B cell (primary cell): ENCODE results near the gene NEGR1. TPM values are rescaled to one million over a fixed set of nuclear protein-coding genes. Genes with fewer than 3 reads are reported as not detected.

Experiments used
- ATAC-seq: fragments of 200-7000 bp; cut with Tn5 transposase; one replicate; pipeline ENCODE4 v1.10.0; 2021; ENCODE audit warnings: low read depth, mild to moderate bottlenecking, moderate number of reproducible peaks, moderate library complexity
- CTCF ChIA-PET: fragments of 350-600 bp; sonication (Branson Sonifier 250); formaldehyde crosslinking; loops from one replicate; lab custom pipeline; 2021; ENCODE audit warnings: antibody characterized with exemption, inconsistent platforms; lab: Charles Lee
- POLR2A ChIA-PET: fragments of 350-600 bp; sonication (Branson Sonifier 250); formaldehyde crosslinking; loops from one replicate; lab custom pipeline; 2021; ENCODE audit warnings: antibody characterized with exemption; lab: Charles Lee
- DNase-seq: peaks from one replicate; pipeline ENCODE4 v3.0.0; 2013
- H2AFZ ChIP-seq: 2 replicates; pipeline ENCODE4 v1.6.1; 2012; ENCODE audit warnings: mild to moderate bottlenecking, low read depth, low read length; ENCODE audit not compliant: insufficient read depth, poor library complexity, severe bottlenecking
- H3K27ac ChIP-seq, 2 donors: 1 replicate in 1 of 2; 2 replicates in 1 of 2; pipeline ENCODE4 v1.5.1; 2012 to 2013; ENCODE audit warnings: low read length in 2 of 2, mild to moderate bottlenecking in 2 of 2, moderate library complexity in 1 of 2
- H3K27me3 ChIP-seq, 4 experiments: fragments of 200-600 bp in 1 of 4; sonication (generic) in 1 of 4; replicated peaks in 1 of 4; 1 replicate in 2 of 4; 2 replicates in 2 of 4; pipeline versions ENCODE4 v1.6.1 to v1.7.0; 2013 to 2016; ENCODE audit warnings: low read length in 3 of 4, mild to moderate bottlenecking in 2 of 4, mixed read lengths in 1 of 4, moderate library complexity in 1 of 4; ENCODE audit not compliant: insufficient read depth in 4 of 4, control insufficient read depth in 3 of 4; ENCODE audit errors: control extremely low read depth in 1 of 4
- H3K36me3 ChIP-seq, 2 experiments: replicated peaks in 1 of 2; 1 replicate in 1 of 2; 2 replicates in 1 of 2; pipeline versions ENCODE4 v1.6.1 to v1.7.1; 2013; ENCODE audit warnings: low read length in 1 of 2; ENCODE audit not compliant: insufficient read depth in 2 of 2, control insufficient read depth in 1 of 2; ENCODE audit errors: control extremely low read depth in 1 of 2, extremely low read depth in 1 of 2
- H3K4me1 ChIP-seq, 2 donors: fragments of 200-600 bp in 1 of 2; sonication (generic) in 1 of 2; 1 replicate in 1 of 2; 2 replicates in 1 of 2; pipeline versions ENCODE4 v1.5.1 to v1.6.1; 2013 to 2017; ENCODE audit warnings: low read length in 2 of 2; ENCODE audit not compliant: control insufficient read depth in 2 of 2, insufficient read depth in 2 of 2
- H3K4me2 ChIP-seq: replicated peaks from 2 replicates; pipeline ENCODE3; 2012; ENCODE audit warnings: mild to moderate bottlenecking, low read depth, low read length; ENCODE audit not compliant: poor library complexity, severe bottlenecking
- H3K4me3 ChIP-seq, 5 experiments: fragments of 200-600 bp in 1 of 5; sonication (generic) in 1 of 5; 1 replicate in 3 of 5; 2 replicates in 2 of 5; pipeline versions ENCODE4 v1.5.1 to v1.7.0; 2011 to 2016; ENCODE audit warnings: low read length in 4 of 5, mild to moderate bottlenecking in 4 of 5, low read depth in 2 of 5, control low read depth in 1 of 5, moderate library complexity in 1 of 5; ENCODE audit not compliant: insufficient read depth in 1 of 5; ENCODE audit errors: control extremely low read depth in 1 of 5, extremely low read depth in 1 of 5
- H3K79me2 ChIP-seq: fragments of 200-600 bp; sonication (generic); one replicate; pipeline ENCODE4 v1.6.0; 2016; ENCODE audit warnings: low read length; ENCODE audit not compliant: control insufficient read depth, insufficient read depth
- H3K9ac ChIP-seq: fragments of 200-600 bp; sonication (generic); 2 replicates; pipeline ENCODE4 v1.6.1; 2017; ENCODE audit warnings: mild to moderate bottlenecking, low read length, moderate library complexity
- H3K9me3 ChIP-seq, 3 donors: one replicate each; pipeline versions ENCODE4 v1.6.1 to v1.7.1; 2013; ENCODE audit warnings: low read length in 2 of 3; ENCODE audit not compliant: control insufficient read depth in 2 of 3, insufficient read depth in 1 of 3; ENCODE audit errors: control extremely low read depth in 1 of 3
- H4K20me1 ChIP-seq: 2 replicates; pipeline ENCODE4 v1.6.0; 2012; ENCODE audit warnings: mild to moderate bottlenecking, low read length; ENCODE audit not compliant: insufficient read depth, control insufficient read depth, poor library complexity, severe bottlenecking
- H3K27ac Mint-ChIP-seq: one replicate; pipeline ENCODE4 v1.8.0; 2021; ENCODE audit warnings: mixed read lengths
- H3K27me3 Mint-ChIP-seq: one replicate; pipeline ENCODE4 v1.8.0; 2021; ENCODE audit warnings: mixed read lengths
- H3K4me1 Mint-ChIP-seq: one replicate; pipeline ENCODE4 v1.8.0; 2021; ENCODE audit warnings: mixed read lengths
- H3K4me3 Mint-ChIP-seq: one replicate; pipeline ENCODE4 v1.8.0; 2021; ENCODE audit warnings: mixed read lengths
- H3K9me3 Mint-ChIP-seq: one replicate; pipeline ENCODE4 v1.8.0; 2022; ENCODE audit warnings: mixed read lengths; ENCODE audit not compliant: insufficient read depth
- CTCF ChIP-seq: fragments of 200-600 bp; IDR thresholded peaks from one replicate; pipeline ENCODE4 v1.8.0; 2022; ENCODE audit warnings: antibody characterized with exemption, mild to moderate bottlenecking
- EZH2 ChIP-seq: IDR thresholded peaks from 2 replicates; pipeline ENCODE4 v1.6.1; 2012; ENCODE audit warnings: borderline replicate concordance, low read depth, mild to moderate bottlenecking, moderate library complexity, low read length; ENCODE audit not compliant: insufficient read depth, poor library complexity, severe bottlenecking
- WGBS: methylation state at CpG from one replicate; pipeline ENCODE4 v1.1.5; 2013; ENCODE audit warnings: missing lambda C conversion rate; ENCODE audit not compliant: insufficient coverage; 5-methylcytosine and 5-hydroxymethylcytosine counted together
- intact Hi-C: fragments of 100-400 bp; cut with micrococcal nuclease; formaldehyde crosslinking; loops from one replicate; pipeline ENCODE4 v1.10.0; 2022
- polyA plus RNA-seq: library from polyadenylated mRNA; depleted of rRNA; stranded (reverse); fragments of >200 nt; gene quantifications from 2 replicates; pipeline ENCODE4 v1.2.3, GENCODE V29; 2012
- total RNA-seq, 2 donors: library from RNA; stranded (reverse); fragments of 120-200 nt in 1 of 2; gene quantifications; 1 replicate in 1 of 2; 2 replicates in 1 of 2; pipeline versions ENCODE4 v1.2.3 to v1.2.4, GENCODE V29; 2013 to 2022

NEGR1 gene
- total and polyA plus RNA-seq, 2 donors (not counting 1 experiment from before 2014, with no cell fraction given), result 0.01 TPM; not detected in 1

GRCh38 chr1:71492298-71493041, 789.9 kb downstream of the NEGR1 start:
- CTCF ChIA-PET, result no interaction called here
- intact Hi-C loops, result no loop called here
- no peaks in the 10 kb centered on the region for H3K27me3 ChIP-seq

More at GRCh38 chr1:71492298-71493041, 789.9 kb downstream of the NEGR1 start:
- H3K9me3 ChIP-seq, result no peaks in the 10 kb centered on the region
- Mint-ChIP-seq H3K27ac (no peak overlapping the region), H3K4me1 (no peaks in the 10 kb centered on the region), H3K9me3 (no peaks in the 10 kb centered on the region), H3K4me3 (no peak overlapping the region), H3K27me3 (no peaks in the 10 kb centered on the region)
- TF ChIP-seq EZH2 (no peak), CTCF (no peak)
- no peaks in the 10 kb centered on the region for H3K36me3 ChIP-seq
- H3K4me1 ChIP-seq, result no peaks in the 10 kb centered on the region
- H2AFZ ChIP-seq, result no peak overlapping the region
- H4K20me1 ChIP-seq, result no peaks in the 10 kb centered on the region
- no peak overlapping the region for H3K9ac ChIP-seq
- POLR2A ChIA-PET, result no interaction called here
- no peak for ATAC-seq
- H3K4me2 ChIP-seq, result no peak overlapping the region
- H3K79me2 ChIP-seq, result no peaks in the 10 kb centered on the region
- no peak overlapping the region for H3K27ac ChIP-seq
- no CpG with 5 or more reads among the region's 7 CpGs for WGBS
- DNase-seq, result no peak
- no peak overlapping the region for H3K4me3 ChIP-seq
